HCT116 (cell line): ENCODE results near the gene SORBS1. TPM values are rescaled to one million over a fixed set of nuclear protein-coding genes. Genes with fewer than 3 reads are reported as not detected.

Source experiments
- ATAC-seq: fragments of 200-7000 bp; cut with Tn5 transposase; 2 replicates; pipeline ENCODE4 v1.9.1; 2020; ENCODE audit warnings: mild to moderate bottlenecking, moderate library complexity
- BruUV-seq: library from RNA; stranded (reverse); fragments of 400-500 nt; replicated peaks from 2 replicates; lab custom pipeline; 2021; lab: Mats Ljungman, UMichigan
- CTCF ChIA-PET: fragments of 300-600 bp; sonication (Branson Sonifier 250); formaldehyde crosslinking; loops from one replicate; lab custom pipeline; 2021; ENCODE audit warnings: antibody characterized with exemption; lab: Charles Lee
- POLR2A ChIA-PET: fragments of 300-600, 350-600 bp; sonication (Branson Sonifier 250); formaldehyde crosslinking; loops from one replicate; lab custom pipeline; 2021; ENCODE audit warnings: antibody characterized with exemption; lab: Charles Lee
- RAD21 ChIA-PET, 2 experiments: fragments of 300-600 bp; sonication (Branson Sonifier 250); formaldehyde crosslinking; loops; one replicate each; lab custom pipeline; 2023; ENCODE audit warnings: low total read pairs in 2 of 2; ENCODE audit not compliant: uncharacterized antibody in 2 of 2, unreplicated experiment in 2 of 2, low non-redundant PET in 1 of 2; lab: Charles Lee
- DNase-seq: peaks from one replicate; pipeline ENCODE4 v3.0.0-alpha.2; 2010; ENCODE audit warnings: low read depth, low spot score
- H2AFZ ChIP-seq: fragments of 200-600 bp; shearing (Covaris generic), sonication (generic); 2 replicates; pipeline ENCODE4 v1.6.1; 2017; ENCODE audit warnings: low read depth, mixed run types, mixed read lengths, antibody characterized with exemption, low read length; ENCODE audit not compliant: poor library complexity, severe bottlenecking
- H3K27ac ChIP-seq: 2 replicates; pipeline ENCODE4 v1.5.1; 2012; ENCODE audit warnings: low read depth, low read length
- H3K27me3 ChIP-seq: fragments of 200-600 bp; sonication (generic); 2 replicates; pipeline ENCODE4 v1.6.1; 2016; ENCODE audit warnings: mixed run types, low read length, mixed read lengths; ENCODE audit not compliant: insufficient read depth
- H3K36me3 ChIP-seq, 2 experiments: fragments of 200-500 bp in 1 of 2; fragments of 200-600 bp in 1 of 2; sonication (Bioruptor generic) in 1 of 2; sonication (generic) in 1 of 2; 2 replicates each; pipeline versions ENCODE4 v1.5.1 to v1.6.1; 2014 to 2016; ENCODE audit warnings: low read length in 2 of 2, inconsistent platforms in 1 of 2, mixed read lengths in 1 of 2, mixed run types in 1 of 2; ENCODE audit not compliant: insufficient read depth in 2 of 2, control insufficient read depth in 1 of 2
- H3K4me1 ChIP-seq, 2 experiments: fragments of 200-600 bp in 1 of 2; sonication (generic) in 1 of 2; 2 replicates each; pipeline versions ENCODE4 v1.5.1 to v1.6.1; 2012 to 2017; ENCODE audit warnings: low read length in 2 of 2, inconsistent platforms in 1 of 2, mild to moderate bottlenecking in 1 of 2, mixed read lengths in 1 of 2, mixed run types in 1 of 2, moderate library complexity in 1 of 2; ENCODE audit not compliant: insufficient read depth in 2 of 2, control insufficient read depth in 1 of 2
- H3K4me2 ChIP-seq: fragments of 200-600 bp; sonication (generic); 2 replicates; pipeline ENCODE4 v1.6.1; 2017; ENCODE audit warnings: mixed run types, low read length, mixed read lengths
- H3K4me3 ChIP-seq, 2 experiments: fragments of 200-600 bp in 1 of 2; sonication (generic) in 1 of 2; replicated peaks in 1 of 2; 2 replicates each; pipeline ENCODE4 v1.5.1; 2011 to 2016; ENCODE audit warnings: low read length in 2 of 2, control low read depth in 1 of 2, low read depth in 1 of 2, mild to moderate bottlenecking in 1 of 2, mixed read lengths in 1 of 2, mixed run types in 1 of 2
- H3K79me2 ChIP-seq: fragments of 200-600 bp; sonication (generic); 2 replicates; pipeline ENCODE4 v1.6.1; 2017; ENCODE audit warnings: mild to moderate bottlenecking, mixed run types, low read length, moderate library complexity, mixed read lengths; ENCODE audit not compliant: insufficient read depth
- H3K9ac ChIP-seq: fragments of 200-600 bp; sonication (generic); 2 replicates; pipeline ENCODE4 v1.6.1; 2016; ENCODE audit warnings: low read length, mixed read lengths
- H3K9me2 ChIP-seq: fragments of 200-600 bp; sonication (generic), shearing (Covaris generic); 2 replicates; pipeline ENCODE4 v1.6.1; 2017; ENCODE audit warnings: mixed run types, mild to moderate bottlenecking, moderate library complexity; ENCODE audit not compliant: insufficient read depth
- H3K9me3 ChIP-seq, 2 experiments: fragments of 200-500 bp in 1 of 2; fragments of 200-600 bp in 1 of 2; sonication (Bioruptor generic) in 1 of 2; sonication (generic) in 1 of 2; 2 replicates each; pipeline ENCODE4 v1.6.1; 2014 to 2017; ENCODE audit warnings: low read length in 2 of 2, mixed read lengths in 2 of 2, inconsistent platforms in 1 of 2, low read depth in 1 of 2, mild to moderate bottlenecking in 1 of 2, mixed run types in 1 of 2, moderate library complexity in 1 of 2; ENCODE audit not compliant: control insufficient read depth in 1 of 2, insufficient read depth in 1 of 2
- H4K20me1 ChIP-seq: fragments of 200-600 bp; sonication (generic), shearing (Covaris generic); 2 replicates; pipeline ENCODE4 v1.6.1; 2017; ENCODE audit warnings: mixed run types, mild to moderate bottlenecking, moderate library complexity; ENCODE audit not compliant: insufficient read depth
- CBX3 ChIP-seq: IDR thresholded peaks from 2 replicates; pipeline ENCODE4 v1.6.1; 2012; ENCODE audit warnings: low read depth
- ELF1 ChIP-seq: IDR thresholded peaks from 2 replicates; pipeline ENCODE4 v1.6.1; 2012; ENCODE audit warnings: low read depth, borderline replicate concordance
- EZH2 ChIP-seq: fragments of 200-600 bp; sonication (generic); IDR thresholded peaks from 2 replicates; pipeline ENCODE4 v1.6.1; 2017; ENCODE audit warnings: antibody characterized with exemption, mixed run types
- EZH2phosphoT487 ChIP-seq: fragments of 200-600 bp; IDR thresholded peaks from 2 replicates; pipeline ENCODE4 v1.6.1; 2018; ENCODE audit warnings: antibody characterized with exemption, borderline replicate concordance
- FOSL1 ChIP-seq: IDR thresholded peaks from 2 replicates; pipeline ENCODE4 v1.6.1; 2012; ENCODE audit warnings: low read depth
- POLR2AphosphoS5 ChIP-seq: IDR thresholded peaks from 2 replicates; pipeline ENCODE4 v1.6.1; 2011; ENCODE audit warnings: mild to moderate bottlenecking, low read depth, low read length, moderate library complexity
- RAD21 ChIP-seq: IDR thresholded peaks from 2 replicates; pipeline ENCODE4 v1.6.1; 2012; ENCODE audit warnings: low read depth, mild to moderate bottlenecking
- TCF7L2 ChIP-seq: IDR thresholded peaks from 2 replicates; pipeline ENCODE4 v1.7.0; 2011; ENCODE audit warnings: borderline replicate concordance, inconsistent platforms; ENCODE audit not compliant: insufficient read depth, insufficient read length; ENCODE audit errors: extremely low read depth
- intact Hi-C: fragments of 100-400 bp; cut with micrococcal nuclease; formaldehyde crosslinking; loops from 2 replicates; pipeline ENCODE4 v1.10.0; 2022
- total RNA-seq: library from RNA; stranded (reverse); gene quantifications from one replicate; pipeline ENCODE4 v1.2.1, GENCODE V29; 2021; ENCODE audit not compliant: unreplicated experiment
- TF ChIP-seq, protein P1 (sequence below): IDR thresholded peaks from 2 replicates; pipeline ENCODE4 v1.6.1; 2012; ENCODE audit warnings: low read depth
- TF ChIP-seq, protein P2 (sequence below): IDR thresholded peaks from 2 replicates; pipeline ENCODE4 v1.6.1; 2011; ENCODE audit warnings: mild to moderate bottlenecking, low read length, moderate library complexity; ENCODE audit not compliant: insufficient replicate concordance; ENCODE audit errors: extremely low read depth
- TF ChIP-seq, protein P3 (sequence below), 3 experiments: fragments of 200-600 bp in 1 of 3; sonication (generic) in 1 of 3; IDR thresholded peaks in 2 of 3; conservative IDR thresholded peaks in 1 of 3; 2 replicates each; pipeline ENCODE4 v1.5.1; 2012 to 2017; ENCODE audit warnings: low read depth in 2 of 3, low read length in 2 of 3, antibody characterized with exemption in 1 of 3, borderline replicate concordance in 1 of 3, control low read depth in 1 of 3, mild to moderate bottlenecking in 1 of 3, mixed read lengths in 1 of 3, mixed run types in 1 of 3, moderate library complexity in 1 of 3; ENCODE audit not compliant: insufficient read depth in 1 of 3
- TF ChIP-seq, protein P4 (sequence below): IDR thresholded peaks from 2 replicates; pipeline ENCODE4 v1.6.1; 2012

SORBS1 gene
- total RNA-seq, 1 experiment from 2014 or later: 3.4 TPM

DNA sequence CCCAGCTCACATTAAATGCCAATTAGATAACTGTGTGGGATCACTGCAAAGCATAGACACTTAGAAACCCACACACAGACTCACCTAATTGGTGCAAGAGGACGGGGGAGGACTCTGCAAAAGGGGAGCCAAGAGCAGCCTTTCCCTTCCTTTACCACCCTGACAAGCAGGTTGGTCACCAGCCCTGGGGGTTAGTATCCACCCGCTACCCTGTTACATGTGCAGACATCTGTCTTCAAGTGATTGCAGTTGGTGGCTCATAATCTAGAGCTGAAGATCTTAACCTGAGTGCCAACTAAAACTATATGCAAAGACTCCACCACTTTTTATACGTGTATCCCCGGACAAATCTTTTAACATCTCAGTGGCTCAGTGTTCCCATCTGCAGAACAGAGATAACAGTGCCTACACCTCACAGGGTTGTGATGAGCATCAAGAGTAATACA, 56.9 kb downstream of the SORBS1 start (continued):
- TF ChIP-seq, protein P1, sequence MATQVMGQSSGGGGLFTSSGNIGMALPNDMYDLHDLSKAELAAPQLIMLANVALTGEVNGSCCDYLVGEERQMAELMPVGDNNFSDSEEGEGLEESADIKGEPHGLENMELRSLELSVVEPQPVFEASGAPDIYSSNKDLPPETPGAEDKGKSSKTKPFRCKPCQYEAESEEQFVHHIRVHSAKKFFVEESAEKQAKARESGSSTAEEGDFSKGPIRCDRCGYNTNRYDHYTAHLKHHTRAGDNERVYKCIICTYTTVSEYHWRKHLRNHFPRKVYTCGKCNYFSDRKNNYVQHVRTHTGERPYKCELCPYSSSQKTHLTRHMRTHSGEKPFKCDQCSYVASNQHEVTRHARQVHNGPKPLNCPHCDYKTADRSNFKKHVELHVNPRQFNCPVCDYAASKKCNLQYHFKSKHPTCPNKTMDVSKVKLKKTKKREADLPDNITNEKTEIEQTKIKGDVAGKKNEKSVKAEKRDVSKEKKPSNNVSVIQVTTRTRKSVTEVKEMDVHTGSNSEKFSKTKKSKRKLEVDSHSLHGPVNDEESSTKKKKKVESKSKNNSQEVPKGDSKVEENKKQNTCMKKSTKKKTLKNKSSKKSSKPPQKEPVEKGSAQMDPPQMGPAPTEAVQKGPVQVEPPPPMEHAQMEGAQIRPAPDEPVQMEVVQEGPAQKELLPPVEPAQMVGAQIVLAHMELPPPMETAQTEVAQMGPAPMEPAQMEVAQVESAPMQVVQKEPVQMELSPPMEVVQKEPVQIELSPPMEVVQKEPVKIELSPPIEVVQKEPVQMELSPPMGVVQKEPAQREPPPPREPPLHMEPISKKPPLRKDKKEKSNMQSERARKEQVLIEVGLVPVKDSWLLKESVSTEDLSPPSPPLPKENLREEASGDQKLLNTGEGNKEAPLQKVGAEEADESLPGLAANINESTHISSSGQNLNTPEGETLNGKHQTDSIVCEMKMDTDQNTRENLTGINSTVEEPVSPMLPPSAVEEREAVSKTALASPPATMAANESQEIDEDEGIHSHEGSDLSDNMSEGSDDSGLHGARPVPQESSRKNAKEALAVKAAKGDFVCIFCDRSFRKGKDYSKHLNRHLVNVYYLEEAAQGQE: no peak

DNA sequence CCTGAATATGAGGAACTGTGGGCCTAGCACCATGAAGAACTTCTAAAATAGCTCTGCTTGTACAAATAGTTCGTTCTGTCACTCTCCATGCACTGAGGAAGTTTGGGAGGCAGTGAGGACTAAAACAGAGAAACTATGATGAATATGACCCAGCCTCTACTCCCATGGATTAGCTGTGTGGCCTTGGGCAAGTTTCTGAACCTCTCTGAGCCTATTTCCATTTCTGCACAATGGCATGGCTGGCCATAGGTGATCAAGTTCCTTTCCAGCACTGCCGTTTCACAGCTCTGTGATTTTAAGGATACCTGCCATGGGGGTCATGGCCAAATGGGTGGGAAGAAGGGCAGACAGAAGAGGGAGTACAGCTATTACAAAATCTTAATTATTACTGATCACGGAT, 57.6 kb downstream of the SORBS1 start:
- Histone ChIP-seq H3K79me2 (no peaks in the 10 kb centered on the region), H3K9me2 (no peaks in the 10 kb centered on the region), H4K20me1 (no peaks in the 10 kb centered on the region), H3K4me1 (no peaks in the 10 kb centered on the region), H3K4me3 (no peak overlapping the region), H3K9ac (no peak overlapping the region), H3K27me3 (no peaks in the 10 kb centered on the region), H3K4me2 (no peak overlapping the region), H3K36me3 (no peaks in the 10 kb centered on the region), H3K9me3 (no peaks in the 10 kb centered on the region), H2AFZ (no peak overlapping the region), H3K27ac (no peak overlapping the region)
- CTCF ChIA-PET: no interaction called here
- intact Hi-C loops: no loop called here
- ATAC-seq: no peak
- RAD21 ChIA-PET: no interaction called here
- no TSS peak for BruUV-seq
- POLR2A ChIA-PET: no interaction called here
- no peak for DNase-seq
- TF ChIP-seq, protein P1: no peak
- TF ChIP-seq RAD21 (no peak), EZH2phosphoT487 (no peak), FOSL1 (no peak), CBX3 (no peak), POLR2AphosphoS5 (no peak), TCF7L2 (no peak), ELF1 (no peak), EZH2 (no peak)
- TF ChIP-seq, protein P2, sequence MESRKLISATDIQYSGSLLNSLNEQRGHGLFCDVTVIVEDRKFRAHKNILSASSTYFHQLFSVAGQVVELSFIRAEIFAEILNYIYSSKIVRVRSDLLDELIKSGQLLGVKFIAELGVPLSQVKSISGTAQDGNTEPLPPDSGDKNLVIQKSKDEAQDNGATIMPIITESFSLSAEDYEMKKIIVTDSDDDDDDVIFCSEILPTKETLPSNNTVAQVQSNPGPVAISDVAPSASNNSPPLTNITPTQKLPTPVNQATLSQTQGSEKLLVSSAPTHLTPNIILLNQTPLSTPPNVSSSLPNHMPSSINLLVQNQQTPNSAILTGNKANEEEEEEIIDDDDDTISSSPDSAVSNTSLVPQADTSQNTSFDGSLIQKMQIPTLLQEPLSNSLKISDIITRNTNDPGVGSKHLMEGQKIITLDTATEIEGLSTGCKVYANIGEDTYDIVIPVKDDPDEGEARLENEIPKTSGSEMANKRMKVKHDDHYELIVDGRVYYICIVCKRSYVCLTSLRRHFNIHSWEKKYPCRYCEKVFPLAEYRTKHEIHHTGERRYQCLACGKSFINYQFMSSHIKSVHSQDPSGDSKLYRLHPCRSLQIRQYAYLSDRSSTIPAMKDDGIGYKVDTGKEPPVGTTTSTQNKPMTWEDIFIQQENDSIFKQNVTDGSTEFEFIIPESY: no peak
- TF ChIP-seq, protein P3, sequence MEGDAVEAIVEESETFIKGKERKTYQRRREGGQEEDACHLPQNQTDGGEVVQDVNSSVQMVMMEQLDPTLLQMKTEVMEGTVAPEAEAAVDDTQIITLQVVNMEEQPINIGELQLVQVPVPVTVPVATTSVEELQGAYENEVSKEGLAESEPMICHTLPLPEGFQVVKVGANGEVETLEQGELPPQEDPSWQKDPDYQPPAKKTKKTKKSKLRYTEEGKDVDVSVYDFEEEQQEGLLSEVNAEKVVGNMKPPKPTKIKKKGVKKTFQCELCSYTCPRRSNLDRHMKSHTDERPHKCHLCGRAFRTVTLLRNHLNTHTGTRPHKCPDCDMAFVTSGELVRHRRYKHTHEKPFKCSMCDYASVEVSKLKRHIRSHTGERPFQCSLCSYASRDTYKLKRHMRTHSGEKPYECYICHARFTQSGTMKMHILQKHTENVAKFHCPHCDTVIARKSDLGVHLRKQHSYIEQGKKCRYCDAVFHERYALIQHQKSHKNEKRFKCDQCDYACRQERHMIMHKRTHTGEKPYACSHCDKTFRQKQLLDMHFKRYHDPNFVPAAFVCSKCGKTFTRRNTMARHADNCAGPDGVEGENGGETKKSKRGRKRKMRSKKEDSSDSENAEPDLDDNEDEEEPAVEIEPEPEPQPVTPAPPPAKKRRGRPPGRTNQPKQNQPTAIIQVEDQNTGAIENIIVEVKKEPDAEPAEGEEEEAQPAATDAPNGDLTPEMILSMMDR (IDR thresholded peaks at IDR 0.05 in 2 of 3, conservative IDR thresholded peaks at IDR 0.05 in 1 of 3; ENCODE audit: borderline replicate concordance in 1 of 3, insufficient read depth in 1 of 3, low read depth in 2 of 3, low read length in 2 of 3): no peak
- TF ChIP-seq, protein P4, sequence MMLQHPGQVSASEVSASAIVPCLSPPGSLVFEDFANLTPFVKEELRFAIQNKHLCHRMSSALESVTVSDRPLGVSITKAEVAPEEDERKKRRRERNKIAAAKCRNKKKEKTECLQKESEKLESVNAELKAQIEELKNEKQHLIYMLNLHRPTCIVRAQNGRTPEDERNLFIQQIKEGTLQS: no peak
